CD4-positive, alpha-beta T cell (primary cell): ENCODE results near the gene FASN. TPM values are rescaled to one million over a fixed set of nuclear protein-coding genes. Genes with fewer than 3 reads are reported as not detected.

Experiments
- ATAC-seq: fragments of 200-7000 bp; cut with Tn5 transposase; one replicate; pipeline ENCODE4 v1.10.0; 2022; ENCODE audit warnings: mild to moderate bottlenecking; ENCODE audit not compliant: poor library complexity
- CTCF ChIA-PET: fragments of 350-600 bp; sonication (Branson Sonifier 250); formaldehyde crosslinking; loops from one replicate; lab custom pipeline; 2021; ENCODE audit warnings: antibody characterized with exemption, inconsistent platforms; lab: Charles Lee
- POLR2A ChIA-PET: fragments of 350-600 bp; sonication (Branson Sonifier 250); formaldehyde crosslinking; loops from one replicate; lab custom pipeline; 2021; ENCODE audit warnings: antibody characterized with exemption, inconsistent platforms; lab: Charles Lee
- DNase-seq, 14 experiments: peaks; one replicate each; pipeline ENCODE4 v3.0.0-alpha.2; 2013 to 2020; ENCODE audit warnings: mixed read lengths in 2 of 14
- H3K27ac ChIP-seq, 2 donors: one replicate each; pipeline versions ENCODE4 v1.5.1 to v1.7.0; 2013; ENCODE audit warnings: low read length in 2 of 2, low read depth in 1 of 2, mild to moderate bottlenecking in 1 of 2
- H3K27me3 ChIP-seq, 2 experiments: 1 replicate in 1 of 2; 2 replicates in 1 of 2; pipeline versions ENCODE4 v1.6.1 to v1.7.0; 2013; ENCODE audit warnings: low read length in 2 of 2, control low read depth in 1 of 2, mild to moderate bottlenecking in 1 of 2, moderate library complexity in 1 of 2; ENCODE audit not compliant: insufficient read depth in 2 of 2, control insufficient read depth in 1 of 2
- H3K36me3 ChIP-seq: one replicate; pipeline ENCODE4 v1.6.1; 2013; ENCODE audit warnings: low read length, control low read depth; ENCODE audit not compliant: insufficient read depth
- H3K4me1 ChIP-seq: one replicate; pipeline ENCODE4 v1.6.1; 2013; ENCODE audit warnings: low read length, control low read depth; ENCODE audit not compliant: insufficient read depth
- H3K4me3 ChIP-seq: one replicate; pipeline ENCODE4 v1.5.1; 2013; ENCODE audit warnings: mild to moderate bottlenecking, low read length, moderate library complexity
- H3K9me3 ChIP-seq, 2 experiments: 1 replicate in 1 of 2; 2 replicates in 1 of 2; pipeline versions ENCODE4 v1.6.1 to v1.7.0; 2013; ENCODE audit warnings: low read length in 2 of 2, mild to moderate bottlenecking in 2 of 2, control low read depth in 1 of 2, moderate library complexity in 1 of 2; ENCODE audit not compliant: control insufficient read depth in 1 of 2, insufficient read depth in 1 of 2
- H3K27ac Mint-ChIP-seq: one replicate; pipeline ENCODE4 v1.8.0; 2020; ENCODE audit warnings: mixed read lengths
- H3K27me3 Mint-ChIP-seq: one replicate; pipeline ENCODE4 v1.8.0; 2021; ENCODE audit warnings: mixed read lengths
- H3K36me3 Mint-ChIP-seq: one replicate; pipeline ENCODE4 v1.8.0; 2021; ENCODE audit warnings: low read depth, mixed read lengths
- H3K4me1 Mint-ChIP-seq: one replicate; pipeline ENCODE4 v1.8.0; 2021; ENCODE audit warnings: low read depth, mixed read lengths
- H3K4me3 Mint-ChIP-seq: one replicate; pipeline ENCODE4 v1.8.0; 2020; ENCODE audit warnings: mild to moderate bottlenecking, mixed read lengths
- H3K9me3 Mint-ChIP-seq: one replicate; pipeline ENCODE4 v1.8.0; 2020; ENCODE audit warnings: mixed read lengths
- intact Hi-C, 2 experiments: fragments of 100-400 bp; cut with DNase I in 1 of 2; cut with micrococcal nuclease in 1 of 2; formaldehyde crosslinking; loops; one replicate each; pipeline versions ENCODE4 v1.15.1 to v1.9.0; 2023 to 2025; cut with DNase I, micrococcal nuclease
- total RNA-seq, 174 experiments: library from RNA in 2 of 174; stranded (reverse) in 2 of 174; gene quantifications; one replicate each; pipeline ENCODE4 v1.2.3 and lab custom pipeline; 2021 to 2026
- TF ChIP-seq, protein P1 (sequence below): fragments of 200-600 bp; IDR thresholded peaks from one replicate; pipeline ENCODE4 v1.8.0; 2022; ENCODE audit warnings: antibody characterized with exemption, mild to moderate bottlenecking

FASN gene
- total RNA-seq, 2 experiments from 2014 or later = 168 to 174 TPM

DNA sequence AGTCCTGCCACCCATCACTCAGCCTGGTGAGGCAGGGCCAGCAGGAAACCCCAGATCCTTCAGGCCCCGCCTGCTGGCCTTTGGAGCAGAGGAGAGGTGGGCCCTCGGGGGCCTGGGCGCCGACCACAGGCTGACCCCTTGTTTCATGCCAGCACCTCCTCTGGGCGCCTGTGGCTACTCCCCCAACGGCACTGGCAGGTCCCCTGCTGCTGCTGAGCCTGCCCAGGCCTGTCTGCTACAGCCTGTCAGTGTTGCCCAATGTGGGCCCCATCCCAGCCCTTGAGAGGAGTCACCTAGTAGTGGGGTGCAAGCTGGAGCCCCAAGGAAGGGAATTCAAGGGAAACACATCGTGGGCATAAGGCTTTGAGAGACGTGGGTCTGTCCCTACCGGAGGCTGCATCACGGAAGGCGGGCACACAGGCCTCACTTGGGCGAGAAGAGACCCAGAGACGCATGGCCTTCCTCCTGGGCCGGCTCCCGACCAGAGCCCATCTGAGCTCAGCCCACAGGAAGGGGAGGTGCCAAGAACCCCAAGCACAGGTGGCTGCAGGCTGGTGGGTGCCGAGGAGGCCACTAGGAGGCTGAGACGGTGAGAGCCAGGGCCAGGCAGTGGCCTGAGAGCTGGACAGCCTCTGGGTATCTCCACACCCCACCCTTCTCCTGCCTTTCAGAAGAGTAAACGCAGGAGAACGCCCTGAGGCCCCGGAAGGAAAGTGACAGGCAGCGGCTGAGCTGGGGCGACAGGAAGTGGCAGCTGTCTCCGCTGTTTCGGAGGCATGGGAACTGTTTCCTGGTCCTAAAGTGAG lies 8.0 kb upstream of the FASN start:
- no peaks in the 10 kb centered on the region for H3K9me3 Mint-ChIP-seq
- ChIA-PET POLR2A (interaction anchor here (0.8 to 2.4 kb wide), 14 partner anchors 8 to 187 kb away, joined by 3 to 27 read pairs (median 5); partner anchors contain the start of genes CSNK1D, DCXR, FASN and RAC3), CTCF (interaction anchor here (0.8 to 3.5 kb wide), 6 partner anchors 8 to 76 kb away, joined by 3 to 12 read pairs (median 5); partner anchors contain the start of gene FASN)
- H3K4me3 Mint-ChIP-seq = peak overlapping the region; percentile 83
- peaks cover 8% of the 10 kb centered on the region for H3K36me3 Mint-ChIP-seq
- peaks cover 43% of the 10 kb centered on the region for H3K4me1 ChIP-seq
- H3K27ac Mint-ChIP-seq = peak overlapping the region; percentile 95
- TF ChIP-seq, protein P1, sequence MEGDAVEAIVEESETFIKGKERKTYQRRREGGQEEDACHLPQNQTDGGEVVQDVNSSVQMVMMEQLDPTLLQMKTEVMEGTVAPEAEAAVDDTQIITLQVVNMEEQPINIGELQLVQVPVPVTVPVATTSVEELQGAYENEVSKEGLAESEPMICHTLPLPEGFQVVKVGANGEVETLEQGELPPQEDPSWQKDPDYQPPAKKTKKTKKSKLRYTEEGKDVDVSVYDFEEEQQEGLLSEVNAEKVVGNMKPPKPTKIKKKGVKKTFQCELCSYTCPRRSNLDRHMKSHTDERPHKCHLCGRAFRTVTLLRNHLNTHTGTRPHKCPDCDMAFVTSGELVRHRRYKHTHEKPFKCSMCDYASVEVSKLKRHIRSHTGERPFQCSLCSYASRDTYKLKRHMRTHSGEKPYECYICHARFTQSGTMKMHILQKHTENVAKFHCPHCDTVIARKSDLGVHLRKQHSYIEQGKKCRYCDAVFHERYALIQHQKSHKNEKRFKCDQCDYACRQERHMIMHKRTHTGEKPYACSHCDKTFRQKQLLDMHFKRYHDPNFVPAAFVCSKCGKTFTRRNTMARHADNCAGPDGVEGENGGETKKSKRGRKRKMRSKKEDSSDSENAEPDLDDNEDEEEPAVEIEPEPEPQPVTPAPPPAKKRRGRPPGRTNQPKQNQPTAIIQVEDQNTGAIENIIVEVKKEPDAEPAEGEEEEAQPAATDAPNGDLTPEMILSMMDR = peak; percentile 36
- ATAC-seq (peak; percentile 70), DNase-seq (peak in 13 of 14 experiments; percentile 32 to 78 (median 55))
- no peaks in the 10 kb centered on the region for H3K27me3 Mint-ChIP-seq
- H3K4me1 Mint-ChIP-seq = peaks cover 22% of the 10 kb centered on the region
- H3K27me3 ChIP-seq = no peaks in the 10 kb centered on the region
- intact Hi-C loops = loop anchor here (1.0 to 5.0 kb wide), 2 partner anchors 21 to 46 kb away; no protein-coding TSS in a partner anchor
- no peaks in the 10 kb centered on the region for H3K36me3 ChIP-seq
- H3K27ac ChIP-seq = peak overlapping the region; percentile 79 to 90
- H3K9me3 ChIP-seq = no peaks in the 10 kb centered on the region
- peak overlapping the region; percentile 61 for H3K4me3 ChIP-seq

DNA sequence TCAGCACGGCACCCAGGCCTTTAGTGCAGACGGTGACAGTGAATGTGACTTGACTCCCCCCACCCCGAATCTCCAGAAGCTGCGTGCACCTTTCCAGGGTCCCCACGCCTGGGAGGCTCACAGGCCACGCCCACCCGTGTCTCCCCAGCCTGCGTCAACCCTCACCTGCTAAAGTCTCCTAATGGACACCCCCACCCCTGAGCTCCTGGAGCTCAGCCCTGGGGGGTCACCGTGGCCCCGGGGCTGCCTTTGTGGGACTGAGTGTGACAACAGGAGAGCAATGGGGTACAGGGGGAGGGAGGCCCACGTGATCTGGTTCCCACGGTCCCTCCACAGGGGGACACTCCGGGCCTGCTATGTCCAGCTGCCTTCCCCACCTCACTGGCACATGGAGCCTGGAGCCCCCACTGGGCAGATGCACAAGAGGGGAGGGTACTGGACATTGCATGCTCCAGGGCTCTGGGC lies 7.4 kb upstream of the FASN start:
- Mint-ChIP-seq H3K9me3 (no peaks in the 10 kb centered on the region), H3K27me3 (no peaks in the 10 kb centered on the region), H3K4me1 (peaks cover 22% of the 10 kb centered on the region), H3K36me3 (peaks cover 8% of the 10 kb centered on the region), H3K4me3 (peak overlapping the region; percentile 50), H3K27ac (peak overlapping the region; percentile 95)
- no peaks in the 10 kb centered on the region for H3K9me3 ChIP-seq
- peak overlapping the region; percentile 79 to 90 for H3K27ac ChIP-seq
- no peak for ATAC-seq
- intact Hi-C loops = loop anchor here in 1 of 2 experiments (5.0 kb wide), 1 partner anchor 47 kb away; no protein-coding TSS in a partner anchor
- peaks cover 43% of the 10 kb centered on the region for H3K4me1 ChIP-seq
- POLR2A ChIA-PET = interaction anchor here (1.1 to 2.4 kb wide), 11 partner anchors 7 to 187 kb away, joined by 3 to 27 read pairs (median 5); partner anchors contain the start of genes CSNK1D, DCXR, FASN and RAC3
- DNase-seq = peak in 1 of 14 experiments; percentile 25
- CTCF ChIA-PET = interaction anchor here (0.9 to 3.5 kb wide), 5 partner anchors 8 to 75 kb away, joined by 4 to 12 read pairs (median 6); partner anchors contain the start of gene FASN
- no peaks in the 10 kb centered on the region for H3K27me3 ChIP-seq
- H3K36me3 ChIP-seq = peaks cover 5% of the 10 kb centered on the region
- H3K4me3 ChIP-seq = peak overlapping the region; percentile 61
- TF ChIP-seq, protein P1 = no peak

DNA sequence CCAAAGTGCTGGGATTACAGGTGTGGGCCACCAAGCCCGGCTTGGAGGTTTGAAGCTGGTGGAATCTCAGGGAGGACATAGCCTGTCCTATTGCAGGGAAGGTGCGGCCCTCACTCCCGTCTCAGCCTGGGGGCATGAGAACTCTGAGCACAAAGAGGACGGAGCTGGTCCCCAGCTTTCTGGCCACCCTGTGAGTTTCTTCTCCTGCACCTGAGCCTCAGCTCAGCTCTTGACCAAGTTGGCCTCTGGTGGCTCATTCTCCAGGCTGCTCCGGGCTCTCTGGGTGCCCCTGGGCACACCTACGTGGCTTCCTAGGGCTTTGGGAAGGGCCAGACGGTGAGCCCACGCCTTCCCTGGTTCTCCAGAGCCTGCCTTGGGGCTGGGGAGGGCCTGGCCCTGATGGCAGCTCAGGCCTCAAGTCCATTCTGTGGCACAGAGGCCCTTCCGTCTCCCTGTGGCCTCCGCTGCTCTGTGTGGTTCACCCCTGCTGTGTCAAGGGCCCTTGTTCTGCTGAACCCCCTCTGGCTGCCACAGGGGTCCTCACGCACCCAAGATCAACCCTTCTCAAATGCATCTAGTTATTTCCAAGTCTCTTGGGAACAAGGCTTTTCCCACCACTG lies 6.9 kb upstream of the FASN start:
- ATAC-seq (no peak), DNase-seq (no peak)
- Mint-ChIP-seq H3K27ac (peak overlapping the region; percentile 95), H3K4me1 (peaks cover 22% of the 10 kb centered on the region), H3K9me3 (no peaks in the 10 kb centered on the region), H3K4me3 (peak overlapping the region; percentile 50), H3K27me3 (no peaks in the 10 kb centered on the region), H3K36me3 (peaks cover 12% of the 10 kb centered on the region)
- Histone ChIP-seq H3K27me3 (no peaks in the 10 kb centered on the region), H3K27ac (no peak overlapping the region), H3K4me1 (peaks cover 43% of the 10 kb centered on the region), H3K36me3 (peaks cover 5% of the 10 kb centered on the region), H3K4me3 (no peak overlapping the region), H3K9me3 (no peaks in the 10 kb centered on the region)
- ChIA-PET CTCF (interaction anchor here (3.5 kb wide), 1 partner anchor 22 kb away, joined by 12 read pairs; no protein-coding TSS in a partner anchor), POLR2A (interaction anchor here (1.7 to 2.4 kb wide), 3 partner anchors 15 to 74 kb away, joined by 5 to 10 read pairs (median 8); partner anchors contain the start of gene RAC3)
- intact Hi-C loops = loop anchor here in 1 of 2 experiments (5.0 kb wide), 1 partner anchor 47 kb away; no protein-coding TSS in a partner anchor
- TF ChIP-seq, protein P1 = no peak
